IMR-90 (cell line): ENCODE data around the gene FXYD4. TPM values are rescaled to one million over a fixed set of nuclear protein-coding genes. Genes with fewer than 3 reads are reported as not detected.

Experiments used
- ATAC-seq: fragments of 200-7000 bp; cut with Tn5 transposase; 2 replicates; pipeline ENCODE4 v1.9.1; 2020; ENCODE audit warnings: low read depth, mild to moderate bottlenecking, moderate library complexity
- BruUV-seq: library from RNA; stranded (reverse); fragments of 400-500 nt; replicated peaks from 2 replicates; lab custom pipeline; 2021; lab: Mats Ljungman, UMichigan
- CTCF ChIA-PET: fragments of 300-600 bp; formaldehyde crosslinking; extraction: SDS; loops from one replicate; lab custom pipeline; 2021; ENCODE audit warnings: antibody characterized with exemption; lab: Yijun Ruan, JAX
- POLR2A ChIA-PET: fragments of 300-600 bp; sonication (Branson Sonifier 250); formaldehyde crosslinking; loops from one replicate; lab custom pipeline; 2022; ENCODE audit warnings: antibody characterized with exemption; ENCODE audit not compliant: unreplicated experiment; lab: Charles Lee
- DNase-seq: peaks from one replicate; pipeline ENCODE4 v3.0.0; 2013
- H2AFZ ChIP-seq: replicated peaks from 2 replicates; pipeline ENCODE3; 2013; ENCODE audit warnings: low read length, mild to moderate bottlenecking; ENCODE audit not compliant: poor library complexity
- H2AK5ac ChIP-seq: 2 replicates; pipeline ENCODE4 v1.6.1; 2013; ENCODE audit warnings: low read depth, low read length, inconsistent platforms
- H2AK9ac ChIP-seq: replicated peaks from 2 replicates; pipeline ENCODE3; 2013; ENCODE audit warnings: mild to moderate bottlenecking, low read depth, low read length, moderate library complexity; ENCODE audit not compliant: poor library complexity
- H2BK120ac ChIP-seq: 2 replicates; pipeline ENCODE4 v1.6.1; 2013; ENCODE audit warnings: low read depth, low read length, inconsistent platforms
- H2BK15ac ChIP-seq: 3 replicates; pipeline ENCODE4 v1.6.1; 2013; ENCODE audit warnings: low read depth, low read length, inconsistent platforms
- H2BK20ac ChIP-seq: 2 replicates; pipeline ENCODE4 v1.6.1; 2013; ENCODE audit warnings: low read depth, mild to moderate bottlenecking, inconsistent platforms, low read length, moderate library complexity
- H2BK5ac ChIP-seq: 2 replicates; pipeline ENCODE4 v1.6.1; 2013; ENCODE audit warnings: mild to moderate bottlenecking, low read depth, low read length, inconsistent platforms; ENCODE audit not compliant: poor library complexity, severe bottlenecking
- H3K14ac ChIP-seq: replicated peaks from 2 replicates; pipeline ENCODE4 v1.6.1; 2013; ENCODE audit warnings: low read depth, low read length, inconsistent platforms
- H3K18ac ChIP-seq: 2 replicates; pipeline ENCODE4 v1.6.1; 2013; ENCODE audit warnings: low read depth, low read length, control low read depth
- H3K23ac ChIP-seq: 2 replicates; pipeline ENCODE4 v1.6.1; 2013; ENCODE audit warnings: low read depth, low read length, inconsistent platforms
- H3K27ac ChIP-seq: 2 replicates; pipeline ENCODE4 v1.5.1; 2013; ENCODE audit warnings: mild to moderate bottlenecking, control low read depth, low read length; ENCODE audit not compliant: insufficient read depth
- H3K27me3 ChIP-seq: 2 replicates; pipeline ENCODE4 v1.6.1; 2013; ENCODE audit warnings: low read length; ENCODE audit not compliant: control insufficient read depth, insufficient read depth
- H3K36me3 ChIP-seq: 2 replicates; pipeline ENCODE4 v1.6.1; 2013; ENCODE audit warnings: low read length, mixed read lengths; ENCODE audit not compliant: control insufficient read depth, insufficient read depth
- H3K4ac ChIP-seq: 2 replicates; pipeline ENCODE4 v1.6.1; 2013; ENCODE audit warnings: low read depth, low read length, inconsistent platforms
- H3K4me1 ChIP-seq: 2 replicates; pipeline ENCODE4 v1.6.1; 2013; ENCODE audit warnings: low read length, mixed read lengths; ENCODE audit not compliant: control insufficient read depth, insufficient read depth
- H3K4me2 ChIP-seq: 2 replicates; pipeline ENCODE4 v1.6.1; 2013; ENCODE audit warnings: low read depth, mild to moderate bottlenecking, control low read depth, low read length, moderate library complexity
- H3K4me3 ChIP-seq: 2 replicates; pipeline ENCODE4 v1.5.1; 2013; ENCODE audit warnings: low read depth, mild to moderate bottlenecking, control low read depth, low read length, moderate library complexity; ENCODE audit not compliant: insufficient read depth
- H3K56ac ChIP-seq: 2 replicates; pipeline ENCODE4 v1.6.1; 2013; ENCODE audit warnings: low read length, inconsistent platforms; ENCODE audit not compliant: insufficient read depth; ENCODE audit errors: extremely low read depth
- H3K79me1 ChIP-seq, 2 experiments: 2 replicates each; pipeline ENCODE4 v1.6.1; 2013; ENCODE audit warnings: low read length in 2 of 2, inconsistent platforms in 1 of 2, low read depth in 1 of 2
- H3K9ac ChIP-seq: 2 replicates; pipeline ENCODE4 v1.6.1; 2013; ENCODE audit warnings: low read depth, low read length, control low read depth
- H3K9me1 ChIP-seq: 2 replicates; pipeline ENCODE4 v1.6.1; 2013; ENCODE audit warnings: low read length, inconsistent platforms; ENCODE audit not compliant: insufficient read depth
- H3K9me3 ChIP-seq: 2 replicates; pipeline ENCODE4 v1.6.1; 2013; ENCODE audit warnings: low read length; ENCODE audit not compliant: control insufficient read depth, insufficient read depth
- H4K20me1 ChIP-seq: 2 replicates; pipeline ENCODE4 v1.6.1; 2013; ENCODE audit warnings: low read length, inconsistent platforms; ENCODE audit not compliant: insufficient read depth
- H4K5ac ChIP-seq: 2 replicates; pipeline ENCODE4 v1.6.1; 2013; ENCODE audit warnings: mild to moderate bottlenecking, low read depth, low read length, control low read depth
- H4K8ac ChIP-seq, 2 experiments: 2 replicates each; pipeline ENCODE4 v1.6.1; 2013; ENCODE audit warnings: low read depth in 2 of 2, low read length in 2 of 2, control low read depth in 1 of 2, inconsistent platforms in 1 of 2
- H4K91ac ChIP-seq: 2 replicates; pipeline ENCODE4 v1.6.1; 2013; ENCODE audit warnings: low read depth, low read length, inconsistent platforms; ENCODE audit not compliant: insufficient read depth
- BHLHE40 ChIP-seq: fragments of 150-350 bp; IDR thresholded peaks from 2 replicates; pipeline ENCODE4 v1.6.1; 2016; ENCODE audit warnings: mild to moderate bottlenecking, low read depth, low read length
- CEBPB ChIP-seq: IDR thresholded peaks from 2 replicates; pipeline ENCODE4 v1.6.1; 2012; ENCODE audit warnings: low read depth, low read length, improper control_type of control experiment
- CHD1 ChIP-seq: IDR thresholded peaks from 2 replicates; pipeline ENCODE4 v1.6.1; 2012; ENCODE audit warnings: low read depth, low read length, improper control_type of control experiment
- CTCF ChIP-seq: conservative IDR thresholded peaks from 2 replicates; pipeline ENCODE4 v1.5.1; 2012; ENCODE audit warnings: mild to moderate bottlenecking, low read depth, low read length, improper control_type of control experiment
- FOS ChIP-seq: fragments of 150-350 bp; IDR thresholded peaks from 2 replicates; pipeline ENCODE4 v1.6.1; 2016; ENCODE audit warnings: low read depth, low read length
- MAFK ChIP-seq: IDR thresholded peaks from 2 replicates; pipeline ENCODE4 v1.6.1; 2012; ENCODE audit warnings: low read depth, low read length, improper control_type of control experiment
- MAZ ChIP-seq: IDR thresholded peaks from 2 replicates; pipeline ENCODE4 v1.6.1; 2012; ENCODE audit warnings: low read depth, mild to moderate bottlenecking, low read length, improper control_type of control experiment, moderate library complexity, borderline replicate concordance
- MXI1 ChIP-seq: IDR thresholded peaks from 2 replicates; pipeline ENCODE4 v1.6.1; 2012; ENCODE audit warnings: low read depth, mild to moderate bottlenecking, low read length, moderate library complexity, borderline replicate concordance
- NFE2L2 ChIP-seq: fragments of 150-350 bp; IDR thresholded peaks from 2 replicates; pipeline ENCODE4 v1.6.1; 2016; ENCODE audit warnings: low read depth, mild to moderate bottlenecking, low read length
- POLR2A ChIP-seq: IDR thresholded peaks from 2 replicates; pipeline ENCODE4 v1.6.1; 2012; ENCODE audit warnings: mild to moderate bottlenecking, low read depth, low read length
- RAD21 ChIP-seq: IDR thresholded peaks from 2 replicates; pipeline ENCODE4 v1.6.1; 2012; ENCODE audit warnings: low read length, improper control_type of control experiment
- RCOR1 ChIP-seq: IDR thresholded peaks from 2 replicates; pipeline ENCODE4 v1.6.1; 2012; ENCODE audit warnings: mild to moderate bottlenecking, low read length, improper control_type of control experiment; ENCODE audit not compliant: insufficient replicate concordance
- RFX5 ChIP-seq: IDR thresholded peaks from 2 replicates; pipeline ENCODE4 v1.8.0; 2012; ENCODE audit warnings: low read depth, mild to moderate bottlenecking, low read length, moderate library complexity
- SMC3 ChIP-seq: fragments of 150-350 bp; IDR thresholded peaks from 2 replicates; pipeline ENCODE4 v1.6.1; 2016; ENCODE audit warnings: low read depth, mild to moderate bottlenecking, antibody characterized with exemption, low read length, moderate library complexity
- USF2 ChIP-seq: fragments of 150-350 bp; IDR thresholded peaks from 2 replicates; pipeline ENCODE4 v1.6.1; 2017; ENCODE audit warnings: mild to moderate bottlenecking, antibody characterized with exemption, low read length, low read depth
- WGBS, 2 experiments: methylation state at CpG; one replicate each; pipeline versions ENCODE4 v1.1.5 to v1.1.7; 2013; ENCODE audit warnings: missing lambda C conversion rate in 2 of 2; ENCODE audit not compliant: insufficient read length in 1 of 2; ENCODE audit errors: extremely low coverage in 2 of 2; 5-methylcytosine and 5-hydroxymethylcytosine counted together
- dilution Hi-C: fragments of 300-500 bp; cut with HindIII; formaldehyde crosslinking; loops from one replicate; pipeline ENCODE4 v1.14.3; 2018; ENCODE audit warnings: low sequenced_read_pairs; ENCODE audit not compliant: unreplicated experiment
- in situ Hi-C: fragments of 300-500 bp; cut with MboI; formaldehyde crosslinking; loops from 3 replicates; pipeline ENCODE4 v1.14.3; 2019; ENCODE audit warnings: low sequenced_read_pairs, inconsistent platforms, mixed read lengths
- intact Hi-C: fragments of 100-400 bp; cut with micrococcal nuclease; formaldehyde crosslinking; loops from 2 replicates; pipeline ENCODE4 v1.10.0; 2022
- polyA plus RNA-seq, 3 experiments: library from polyadenylated mRNA; depleted of rRNA; stranded (reverse); fragments of >200 nt; gene quantifications; 2 replicates each; pipeline ENCODE4 v1.2.3, GENCODE V29; 2012; ENCODE audit warnings: low replicate concordance in 1 of 3
- total RNA-seq: library from RNA; depleted of rRNA; stranded (reverse); fragments of >200 nt; gene quantifications from 2 replicates; pipeline ENCODE4 v1.2.3, GENCODE V29; 2012

FXYD4 gene
- total and polyA plus RNA-seq, 2 of the 4 experiments (the other 2 are of a cell fraction), result not detected

- TF ChIP-seq CHD1 (0 out of 2 replicates have a peak, but pooled peaks have one; percentile 60), SMC3 (no peak; the same call in 1 of the 2 replicates)
Measured at GRCh38 chr10:43396928-43397624, 25.6 kb downstream of the FXYD4 start (continued).

- Histone ChIP-seq H3K9me1 (peaks cover 10% of the 10 kb centered on the region), H3K27ac (peak overlapping the region; percentile 12; the same call in 1 of the 2 replicates), H3K9ac (no peak overlapping the region), H3K4me1 (peaks cover 15% of the 10 kb centered on the region), H2BK20ac (no peak overlapping the region), H2BK15ac (no peak overlapping the region), H2AFZ (no peak overlapping the region), H3K23ac (peak overlapping the region; percentile 93; the same call in 1 of the 2 replicates), H3K9me3 (no peaks in the 10 kb centered on the region), H2BK5ac (peak overlapping the region; percentile 6), H3K14ac (no peak overlapping the region), H2AK9ac (no peak overlapping the region), H3K79me1 (peaks cover 6 to 32% of the 10 kb centered on the region in 2 experiments; a peak in 3 of 4 replicates), H3K56ac (no peak overlapping the region), H2AK5ac (no peak overlapping the region), H4K20me1 (peaks cover 90% of the 10 kb centered on the region), H3K4me2 (no peak overlapping the region), H3K4ac (no peak overlapping the region), H4K8ac (no peak overlapping the region; a peak in 1 of 4 replicates), H2BK120ac (no peak overlapping the region), H4K91ac (no peak overlapping the region), H3K27me3 (no peaks in the 10 kb centered on the region), H3K4me3 (no peak overlapping the region), H4K5ac (no peak overlapping the region), H3K36me3 (peaks cover 8% of the 10 kb centered on the region), H3K18ac (no peak overlapping the region)
- POLR2A ChIA-PET, result no interaction called here
- DNase-seq (no peak), ATAC-seq (no peak)
- intact Hi-C loops (no loop called here), dilution Hi-C loops (no loop called here), in situ Hi-C loops (no loop called here)
- no TSS peak for BruUV-seq
- CTCF ChIA-PET, result no interaction called here
- WGBS, 2 experiments, result no CpG with 5 or more reads among the region's 2 CpGs
- TF ChIP-seq CTCF (no peak), CEBPB (no peak), SMC3 (no peak), FOS (no peak), BHLHE40 (no peak), POLR2A (no peak; the same call in 1 of the 2 replicates), NFE2L2 (no peak), RAD21 (no peak), MAZ (no peak), CHD1 (no peak), USF2 (no peak), MXI1 (no peak), RFX5 (no peak), RCOR1 (no peak), MAFK (no peak)
Measured at GRCh38 chr10:43398939-43399319, 27.5 kb downstream of the FXYD4 start.
